GM18907 (cell line): ENCODE results near the gene UBE2L3.
"Not testable (repeated sequence)": the region's sequence is repeated elsewhere in the genome, so short reads cannot be mapped to it uniquely, and the experiment has no call there.

ENCODE experiments used
- ATAC-seq: cut with Tn5 transposase; IDR thresholded peaks from one replicate; pipeline ENCODE4 v1.9.1; 2021; ENCODE audit warnings: mild to moderate bottlenecking, moderate library complexity; ENCODE audit not compliant: unreplicated experiment

UBE2L3 gene

DNA sequence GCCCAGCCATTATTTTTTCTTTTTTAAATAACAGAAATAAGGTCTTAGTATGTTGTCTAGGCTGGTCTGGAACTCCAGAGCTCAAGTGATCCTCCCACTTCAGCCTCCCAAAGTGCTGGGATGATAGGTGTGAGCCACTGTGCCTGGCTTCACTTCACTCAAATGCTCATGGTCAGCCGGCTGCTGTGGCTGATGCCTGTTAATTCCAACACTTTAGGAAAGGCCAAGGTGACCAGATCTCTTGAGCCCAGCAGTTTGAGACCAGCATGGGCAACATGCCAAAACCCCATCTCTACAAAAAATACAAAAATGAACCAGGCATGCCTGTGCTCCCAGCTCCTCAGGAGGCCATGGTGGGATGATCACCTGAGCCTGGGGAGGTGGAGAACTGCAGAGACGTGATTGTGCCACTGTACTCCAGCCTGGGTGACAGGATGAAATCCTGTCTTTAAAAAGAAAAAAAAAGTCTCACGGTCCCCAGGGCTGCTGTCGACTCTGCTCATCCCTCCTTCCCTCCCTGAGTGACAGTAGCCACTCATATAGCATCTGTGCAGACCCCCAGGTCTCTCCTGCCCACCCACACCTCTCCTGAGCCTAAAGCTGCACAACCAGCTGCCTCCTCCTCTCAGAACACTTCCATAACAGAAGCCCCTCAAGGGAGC, 58.7 kb downstream of the UBE2L3 start:
- no peak for ATAC-seq

DNA sequence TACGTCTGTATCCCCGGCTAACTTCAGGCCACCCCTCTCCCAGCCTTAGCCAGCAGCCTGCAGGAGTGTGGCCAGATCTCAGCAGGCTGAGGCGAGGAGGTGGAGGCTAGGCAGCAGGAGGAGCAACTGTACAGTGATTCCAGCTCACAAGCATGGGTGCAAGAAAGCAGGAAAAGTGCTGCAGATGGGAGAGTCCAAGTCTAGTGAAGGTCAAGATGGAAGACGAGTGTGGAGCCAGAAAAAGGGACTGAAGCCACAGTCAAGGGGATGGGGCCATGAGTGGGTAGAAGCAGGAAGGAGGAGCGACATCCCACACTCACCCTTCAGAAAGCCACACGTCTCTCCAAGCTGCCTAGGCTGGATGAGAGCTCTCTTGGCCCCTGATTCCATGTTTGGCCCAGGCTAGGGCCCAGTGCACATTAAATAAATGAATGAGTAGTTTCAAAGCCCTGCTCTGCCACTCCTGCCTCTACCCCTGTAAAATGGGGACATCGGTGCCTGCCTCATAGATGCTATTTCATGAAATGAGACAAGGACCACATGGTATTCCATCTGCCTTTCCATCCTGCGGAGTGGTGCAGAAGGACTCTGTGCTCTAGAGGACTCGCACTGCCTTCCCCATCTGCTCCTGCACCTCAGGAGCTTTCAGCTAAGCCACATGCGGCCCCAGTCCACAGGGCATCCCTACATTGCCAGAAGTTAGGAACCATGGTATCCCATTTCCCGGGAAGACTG, 59.4 kb downstream of the UBE2L3 start:
- no peak for ATAC-seq

DNA sequence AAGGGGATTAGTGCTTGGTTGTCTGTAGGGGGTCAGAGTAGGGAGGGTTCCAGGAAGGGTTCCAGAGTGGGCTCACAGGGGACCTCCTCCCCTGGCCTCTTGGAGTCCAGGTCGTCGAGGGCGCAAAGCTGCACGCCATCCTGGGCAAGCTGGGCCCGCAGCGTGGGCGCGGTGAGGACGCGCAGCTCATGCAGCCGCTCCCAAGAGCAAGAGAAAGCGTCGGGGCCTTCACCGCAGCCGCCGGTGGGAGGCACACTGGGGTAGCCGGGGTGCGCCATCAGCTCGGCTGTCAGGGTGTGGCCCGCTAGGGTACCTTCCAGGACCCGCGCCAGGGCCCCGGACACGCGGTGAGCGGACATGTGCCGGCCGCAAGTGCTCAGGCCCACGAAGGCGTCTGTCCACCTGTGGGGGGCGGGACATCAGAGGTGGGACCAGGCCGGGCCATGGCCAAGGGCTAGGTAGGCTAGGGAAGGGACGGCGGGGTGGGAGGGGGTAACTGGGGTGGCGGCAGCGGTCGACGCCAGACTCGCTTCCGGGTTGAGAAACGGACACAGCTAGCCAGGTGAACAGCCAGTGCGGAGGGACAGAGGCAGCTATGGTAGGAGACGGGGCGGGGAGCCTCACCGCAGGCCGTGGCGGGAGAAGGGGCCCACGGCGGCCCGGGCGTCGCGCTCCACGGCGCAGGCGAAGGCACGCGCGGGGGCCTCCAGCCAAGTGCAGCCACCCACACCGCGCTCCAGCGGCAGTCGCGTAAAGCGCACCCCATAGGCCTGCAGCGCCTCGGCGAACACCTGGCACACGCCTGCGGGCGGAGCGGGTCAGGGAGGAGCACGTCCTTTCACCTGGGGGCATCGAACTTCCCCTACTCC, 61.1 kb downstream of the UBE2L3 start:
- ATAC-seq: no peak

DNA sequence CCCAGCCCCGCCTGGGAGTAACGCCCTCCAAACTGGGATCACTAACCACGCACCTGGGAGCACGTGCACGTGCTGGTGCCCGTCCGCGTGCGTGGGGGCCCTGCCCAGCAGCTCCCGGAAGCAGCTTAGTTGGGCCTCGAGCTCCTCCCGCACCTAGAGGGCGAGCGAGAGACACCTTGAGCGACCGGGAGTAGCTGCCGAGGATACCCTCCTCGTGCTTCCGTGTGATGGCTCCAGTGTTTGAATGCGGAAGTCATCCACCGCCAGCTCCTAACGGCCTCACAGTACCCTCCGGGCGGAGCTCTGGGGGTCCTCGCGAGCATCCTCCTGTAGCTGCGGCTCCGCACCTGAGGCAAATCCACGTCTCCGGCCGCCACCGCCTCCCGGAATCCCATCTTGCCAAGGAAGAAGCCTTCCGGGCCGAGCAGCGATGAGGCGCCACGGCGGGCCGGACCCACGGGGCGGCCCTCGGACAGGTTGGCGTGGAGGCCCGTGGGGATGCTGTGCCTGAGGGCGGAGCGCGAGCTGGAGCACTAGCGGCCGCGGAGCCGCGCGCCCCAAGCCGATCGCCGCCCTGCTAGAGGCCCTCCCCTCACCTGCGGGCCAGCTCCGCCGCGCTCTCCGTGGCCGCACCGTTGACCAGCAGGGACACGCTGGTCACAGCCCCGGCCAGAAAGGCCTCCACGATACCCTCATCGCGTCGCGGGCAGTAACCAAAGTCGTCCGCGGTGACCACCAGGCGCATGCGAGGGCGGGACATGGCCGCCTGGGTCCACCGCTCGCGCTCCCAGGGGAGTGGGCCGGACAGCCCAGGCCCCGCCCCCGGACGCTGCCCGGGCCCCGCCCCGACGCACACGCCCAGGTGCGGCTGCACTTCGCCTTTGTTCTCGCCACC, 62.0 kb downstream of the UBE2L3 start, which contains the start of gene YDJC:
Gene YDJC, minus strand, starts transcription at position 768 of the 895 bp plus-strand sequence. Its CDS starts 8 bp downstream, at position 760.
- peak; percentile 75 for ATAC-seq

DNA sequence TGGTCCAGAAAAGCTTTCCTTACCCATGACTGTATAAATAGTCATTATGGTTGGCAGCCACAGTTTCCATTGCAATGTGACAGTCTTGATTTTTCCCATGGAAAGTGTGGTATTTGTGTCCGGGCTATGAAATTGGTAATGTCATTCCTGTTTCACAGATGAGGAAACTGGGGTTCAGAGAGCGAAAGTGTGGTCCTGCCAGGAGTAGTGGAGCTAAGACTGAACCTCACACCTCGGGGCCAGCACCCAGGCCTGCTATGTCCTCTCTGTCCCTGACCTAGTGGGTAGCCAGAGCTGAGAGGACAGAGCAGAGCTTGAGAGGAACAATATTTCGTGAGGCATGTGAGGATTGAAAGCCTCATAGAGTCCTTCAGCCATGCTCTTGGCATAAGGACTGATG, 63.5 kb downstream of the UBE2L3 start:
- ATAC-seq: no peak

DNA sequence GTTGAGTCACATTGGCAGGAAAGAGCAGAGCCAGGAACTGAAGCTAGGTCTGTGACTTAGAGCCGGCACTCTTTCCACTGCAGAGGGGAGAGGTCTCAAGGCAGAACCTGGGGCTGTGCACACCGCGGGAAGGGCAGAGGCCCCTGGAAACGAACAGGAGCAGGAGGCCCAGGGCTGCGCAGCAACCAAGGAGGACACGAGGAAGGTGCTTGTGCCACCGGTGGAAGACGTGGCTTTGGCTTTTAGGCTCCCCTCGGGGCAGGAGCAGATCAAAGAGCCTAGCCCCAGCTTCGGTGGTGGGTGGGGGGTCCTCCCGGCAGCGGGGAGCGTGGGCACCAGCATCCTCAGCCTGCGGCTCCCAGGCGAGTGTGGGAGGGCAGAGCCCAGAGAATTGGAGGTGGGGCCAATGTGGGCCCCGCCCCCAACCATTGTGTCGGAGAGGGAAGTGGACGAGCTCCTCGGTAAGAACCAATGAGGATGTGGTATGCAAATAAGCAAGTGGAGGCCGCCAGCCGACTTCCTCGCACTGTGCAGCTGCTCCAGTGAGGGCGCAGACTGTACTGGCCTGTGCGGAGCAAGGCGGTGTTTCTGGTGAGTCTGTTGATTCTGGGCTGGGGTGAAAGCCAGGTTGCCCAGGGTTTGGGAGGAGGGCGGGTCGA, 64.9 kb downstream of the UBE2L3 start, which contains the start of gene CCDC116:
Gene CCDC116, plus strand, starts transcription at position 524 of the 659 bp plus-strand sequence. CDS start 422 bp downstream, outside the sequence.
- ATAC-seq: no peak

DNA sequence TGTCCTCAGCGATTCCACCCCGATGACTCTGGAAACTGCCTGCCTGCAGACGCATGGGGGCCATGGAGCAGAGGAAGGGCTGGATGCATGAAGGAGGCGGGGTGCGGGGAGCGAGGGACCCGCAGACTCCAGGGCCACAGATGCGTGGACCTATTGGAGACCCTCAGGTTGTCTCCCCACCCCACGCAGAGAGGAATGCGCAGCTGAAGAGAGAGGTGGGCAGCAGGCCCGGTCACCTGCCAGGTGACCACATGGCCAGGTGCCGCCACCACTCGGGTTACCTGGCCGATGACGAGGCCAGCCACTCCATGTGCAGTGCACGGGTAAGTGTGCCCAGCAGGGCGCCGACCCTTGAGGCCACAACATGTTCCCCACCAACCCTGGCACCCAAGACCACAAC, 65.4 kb downstream of the UBE2L3 start:
- ATAC-seq: no peak

DNA sequence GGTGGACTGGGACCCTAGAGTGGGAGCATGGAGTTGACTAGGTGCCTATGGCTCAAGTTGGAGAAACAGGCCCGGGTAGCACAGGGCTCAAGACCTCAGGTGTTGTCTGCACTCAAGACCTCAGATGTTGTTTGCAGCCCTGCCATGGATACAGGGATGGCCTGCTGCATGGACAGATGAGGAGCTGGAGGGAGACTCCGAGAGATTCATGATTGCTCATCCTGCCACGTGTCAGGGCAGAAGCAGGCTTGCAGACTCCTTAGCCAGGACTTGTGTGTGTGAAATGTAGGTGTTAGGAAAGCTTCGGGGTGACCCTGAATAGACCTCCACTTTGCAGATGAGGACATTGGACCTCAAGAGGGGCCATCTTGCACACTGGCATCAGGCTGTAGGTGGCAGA, 66.0 kb downstream of the UBE2L3 start:
- no peak for ATAC-seq

DNA sequence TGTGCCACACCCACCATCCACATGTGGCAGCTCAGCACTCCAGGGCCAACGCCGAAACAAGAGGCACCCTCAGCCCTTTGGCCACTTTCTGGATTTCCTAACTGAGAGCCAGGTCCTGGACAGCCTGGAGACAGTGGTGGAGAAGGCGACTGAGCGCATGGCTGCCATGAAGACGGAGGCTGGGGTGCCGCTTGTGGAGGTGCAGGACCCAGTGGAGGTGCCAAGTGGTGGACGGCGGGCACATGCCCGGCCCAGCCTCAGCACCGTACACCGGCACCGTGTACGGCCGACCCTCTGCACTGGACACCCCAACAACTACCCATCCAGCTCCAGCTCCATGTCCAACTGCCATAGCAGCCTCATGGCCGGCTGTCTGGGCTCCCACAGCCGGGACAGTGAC, 66.6 kb downstream of the UBE2L3 start:
- ATAC-seq: no peak

DNA sequence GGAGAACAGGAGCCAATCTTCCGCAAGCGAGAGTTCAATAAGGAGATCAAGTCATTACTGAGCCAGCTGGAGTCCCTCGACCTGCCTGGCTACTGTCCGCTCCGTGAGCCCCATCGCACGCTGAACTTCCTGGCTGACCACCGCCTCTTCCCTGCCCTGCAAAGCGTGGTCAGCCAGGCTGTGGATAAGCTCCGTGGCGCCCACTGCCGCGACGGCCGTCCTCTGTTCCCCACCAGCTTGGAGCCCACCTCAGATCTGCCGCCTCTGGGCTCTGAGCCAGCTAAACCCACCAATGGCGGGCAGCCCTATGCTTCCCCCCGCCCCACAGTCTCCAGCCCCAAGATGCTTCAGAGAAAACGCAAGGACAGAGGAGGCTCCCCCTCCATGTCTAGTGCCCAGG, 67.3 kb downstream of the UBE2L3 start:
- ATAC-seq: no peak

DNA sequence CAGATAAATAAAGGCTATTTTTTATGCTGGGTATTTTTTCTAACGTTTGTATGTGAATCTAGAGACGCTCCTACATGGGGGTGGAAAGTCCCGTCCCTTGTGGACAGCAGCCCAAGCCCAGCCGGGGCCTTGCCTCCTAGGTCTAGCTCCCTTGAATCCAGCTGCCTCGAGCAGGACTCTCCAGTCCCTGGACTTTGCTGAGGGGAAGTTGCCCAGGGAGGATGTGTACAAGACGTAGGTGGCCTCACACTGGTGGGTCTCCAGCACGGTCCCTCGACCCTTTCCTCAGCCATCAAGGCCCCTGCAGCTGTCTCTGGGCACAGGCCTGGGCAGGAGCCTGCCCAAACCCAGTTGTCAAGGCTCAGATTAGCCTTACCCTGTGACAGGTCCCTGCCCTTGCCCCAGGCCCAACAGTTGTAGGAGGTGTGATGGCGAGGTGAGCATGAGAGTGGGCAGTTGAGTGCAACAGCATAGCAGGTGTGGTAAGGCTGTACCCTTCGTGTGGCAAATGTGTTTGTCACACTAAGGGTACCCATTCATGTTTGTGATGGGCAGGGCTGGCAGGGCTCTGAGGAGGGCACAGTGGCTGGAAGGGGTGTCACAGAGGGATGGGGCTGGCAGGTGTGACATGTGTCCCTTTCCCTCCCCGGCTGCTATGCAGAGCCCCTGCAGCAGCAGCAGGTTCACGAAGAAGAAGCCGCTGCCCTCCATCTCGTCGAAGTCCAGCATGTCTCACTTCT, 68.4 kb downstream of the UBE2L3 start:
- no peak for ATAC-seq

DNA sequence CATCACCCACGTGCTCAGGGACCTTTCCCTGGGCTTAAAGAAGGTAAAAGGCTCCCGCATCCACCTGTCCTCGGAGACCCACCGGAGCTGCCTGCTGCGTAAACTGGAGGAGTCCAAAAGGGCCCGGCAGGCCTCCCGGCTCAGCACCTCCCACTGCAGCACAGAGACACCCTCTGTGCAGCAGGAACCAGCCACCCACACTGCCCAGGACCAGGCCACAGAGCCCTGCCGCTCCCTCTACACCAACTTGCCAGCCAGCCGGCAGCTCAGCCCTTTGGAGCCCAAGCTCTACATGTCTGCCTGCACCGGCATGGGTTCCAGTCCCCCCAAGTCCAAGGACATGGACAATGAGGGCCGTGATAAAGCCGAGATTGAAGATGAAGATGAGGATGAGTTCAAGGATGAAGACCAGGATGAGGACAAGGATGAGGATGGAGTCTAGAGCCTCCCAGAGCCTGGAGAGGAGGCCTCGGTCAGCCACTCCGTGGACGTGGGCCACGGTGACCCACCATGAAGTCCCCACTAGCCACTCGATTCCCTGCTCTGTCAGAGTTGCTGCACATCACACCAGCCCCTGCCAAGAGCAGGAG, 69.2 kb downstream of the UBE2L3 start:
- no peak for ATAC-seq

DNA sequence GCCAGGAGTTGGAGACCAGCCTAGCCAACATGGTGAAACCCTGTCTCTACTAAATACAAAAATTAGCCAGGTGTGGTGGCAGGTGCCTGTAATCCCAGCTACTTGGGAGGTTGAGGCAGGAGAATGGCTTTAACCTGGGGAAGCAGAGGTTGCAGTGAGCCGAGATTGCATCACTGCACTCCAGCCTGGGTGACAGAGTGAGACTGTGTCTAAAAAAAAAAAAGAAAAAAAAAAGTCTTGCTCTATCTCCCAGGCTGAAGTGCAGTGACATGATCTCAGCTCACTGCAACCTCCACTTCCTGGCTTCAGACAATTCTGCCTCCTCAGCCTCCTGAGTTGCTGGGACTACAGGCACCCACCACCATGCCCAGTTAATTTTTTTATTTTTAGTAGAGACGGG, 69.9 kb downstream of the UBE2L3 start:
- ATAC-seq: not testable (repeated sequence)

DNA sequence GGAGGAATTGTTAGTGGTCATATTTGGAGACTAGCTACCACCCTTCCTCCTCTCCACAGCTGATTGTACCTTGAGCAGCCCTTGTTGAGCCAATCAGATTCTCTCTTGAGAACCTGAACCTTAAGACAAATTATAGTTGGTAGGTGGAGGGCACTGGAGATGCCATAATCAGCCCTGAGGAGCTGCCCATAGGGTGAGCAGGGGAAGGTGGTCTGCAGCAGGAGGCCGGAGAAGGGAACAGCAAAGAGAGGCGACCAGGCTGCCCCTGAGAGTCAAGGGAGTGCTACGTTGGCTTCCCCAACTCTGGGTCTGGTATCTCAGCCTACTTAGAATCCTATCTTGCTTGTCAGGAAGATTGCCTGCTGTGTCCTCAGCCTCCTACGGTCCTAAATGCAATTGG, 71.8 kb downstream of the UBE2L3 start:
- no peak for ATAC-seq

DNA sequence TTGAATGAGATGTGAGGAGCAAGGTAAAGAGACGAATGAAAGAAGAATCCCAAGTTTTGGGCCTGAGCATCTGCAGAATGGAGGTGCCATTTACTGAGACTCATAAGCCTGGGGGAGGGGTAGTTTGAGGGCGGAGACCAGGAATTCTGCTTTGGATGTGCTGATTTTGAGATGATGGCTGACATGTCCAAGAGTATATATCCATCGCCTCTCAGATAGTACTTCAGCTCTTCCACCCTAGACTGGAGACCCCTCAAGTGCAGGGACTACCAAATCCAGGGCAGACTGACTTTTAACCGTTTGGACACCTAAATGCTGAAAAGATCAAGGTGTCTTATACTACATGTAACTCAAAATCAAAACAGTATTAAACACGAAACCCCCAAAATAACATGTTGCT, 73.3 kb downstream of the UBE2L3 start:
- no peak for ATAC-seq

DNA sequence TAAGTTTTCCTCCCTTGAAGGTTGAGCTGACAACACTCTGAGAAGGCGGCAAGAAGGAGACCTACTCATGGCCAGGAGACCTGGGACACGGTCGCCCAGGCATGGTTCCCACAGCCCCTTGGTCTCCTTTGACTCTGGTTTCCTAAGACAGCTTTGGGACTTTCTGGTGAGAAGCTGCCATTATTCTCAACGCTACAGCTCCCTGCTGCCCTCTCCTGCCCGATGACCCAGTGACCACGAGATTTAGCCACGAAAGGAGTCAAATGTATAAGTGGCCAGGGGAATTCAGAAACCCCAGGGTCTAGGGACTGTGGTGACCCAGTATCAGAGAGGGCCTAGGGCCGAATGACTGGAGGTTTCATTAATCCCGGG, 73.9 kb downstream of the UBE2L3 start:
- peak; percentile 16 for ATAC-seq

DNA sequence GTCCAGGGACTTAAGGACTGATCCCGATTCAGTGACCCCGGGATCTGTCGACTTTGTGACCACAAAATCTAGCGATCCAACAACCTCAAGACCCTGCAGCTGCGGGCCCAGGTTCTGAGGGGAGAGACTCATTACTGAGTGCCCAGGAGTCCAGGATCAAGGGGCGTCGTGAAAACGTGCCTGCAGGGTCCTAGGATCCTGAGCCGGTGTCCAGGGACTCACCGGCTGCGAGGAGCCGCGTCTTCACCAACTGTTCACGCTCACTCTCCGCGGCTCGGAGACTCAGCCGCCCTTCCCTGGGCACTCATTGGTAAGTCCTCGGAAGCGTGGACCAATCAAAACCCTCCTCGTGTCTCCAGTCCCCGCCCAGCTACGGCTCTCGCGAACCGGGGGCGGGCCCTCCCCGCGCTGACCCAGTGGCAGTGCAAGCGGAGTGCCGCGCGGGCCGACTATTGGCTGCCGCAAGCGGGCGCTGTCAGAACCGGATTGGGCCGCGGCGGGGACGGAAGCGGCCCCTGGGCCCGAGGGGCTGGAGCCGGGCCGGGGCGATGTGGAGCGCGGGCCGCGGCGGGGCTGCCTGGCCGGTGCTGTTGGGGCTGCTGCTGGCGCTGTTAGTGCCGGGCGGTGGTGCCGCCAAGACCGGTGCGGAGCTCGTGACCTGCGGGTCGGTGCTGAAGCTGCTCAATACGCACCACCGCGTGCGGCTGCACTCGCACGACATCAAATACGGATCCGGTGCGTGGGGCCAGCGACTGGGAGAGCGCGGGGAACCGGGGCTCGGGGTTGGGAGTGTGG, 74.5 kb downstream of the UBE2L3 start, which contains the start of gene SDF2L1:
Gene SDF2L1, plus strand, starts transcription at position 514 of the 795 bp plus-strand sequence. Its CDS starts 35 bp downstream, at position 549.
- peak; percentile 87 for ATAC-seq
